Loucy (cell line): ENCODE data around the gene CRACDL.
"Not testable (repeated sequence)": the region's sequence is repeated elsewhere in the genome, so short reads cannot be mapped to it uniquely, and the experiment has no call there.

Experiments
- H2AFZ ChIP-seq: fragments of 200-600 bp; sonication (generic); 2 replicates; pipeline ENCODE4 v1.6.0; 2016; ENCODE audit warnings: antibody characterized with exemption, mild to moderate bottlenecking, low read length, moderate library complexity
- H3F3A ChIP-seq: fragments of 200-600 bp; 2 replicates; pipeline ENCODE4 v1.6.0; 2016; ENCODE audit warnings: antibody characterized with exemption, low read depth, mild to moderate bottlenecking
- H3K27me3 ChIP-seq: fragments of 200-600 bp; sonication (generic); 2 replicates; pipeline ENCODE4 v1.6.1; 2014; ENCODE audit warnings: low read length, mild to moderate bottlenecking; ENCODE audit not compliant: insufficient read depth, poor library complexity, severe bottlenecking
- H3K36me3 ChIP-seq: fragments of 200-600 bp; sonication (generic); 2 replicates; pipeline ENCODE4 v1.6.1; 2016; ENCODE audit warnings: low read length; ENCODE audit not compliant: insufficient read depth
- H3K4me1 ChIP-seq: fragments of 200-600 bp; sonication (generic); 2 replicates; pipeline ENCODE4 v1.5.1; 2014; ENCODE audit warnings: low read length, mild to moderate bottlenecking; ENCODE audit not compliant: insufficient read depth, poor library complexity, severe bottlenecking
- H3K4me2 ChIP-seq: fragments of 200-600 bp; sonication (generic); 2 replicates; pipeline ENCODE4 v1.6.0; 2014; ENCODE audit warnings: antibody characterized with exemption, low read length, low read depth, mild to moderate bottlenecking; ENCODE audit not compliant: poor library complexity, severe bottlenecking
- H3K4me3 ChIP-seq: fragments of 200-600 bp; sonication (generic); 2 replicates; pipeline ENCODE4 v1.5.1; 2014; ENCODE audit warnings: low read length, mild to moderate bottlenecking, mixed read lengths; ENCODE audit not compliant: poor library complexity, severe bottlenecking
- H3K79me2 ChIP-seq: fragments of 200-600 bp; sonication (generic); 2 replicates; pipeline ENCODE4 v1.6.1; 2014; ENCODE audit warnings: low read length; ENCODE audit not compliant: insufficient read depth
- H3K9ac ChIP-seq: fragments of 200-600 bp; sonication (generic); 2 replicates; pipeline ENCODE4 v1.6.0; 2014; ENCODE audit warnings: mild to moderate bottlenecking, low read depth, low read length, moderate library complexity; ENCODE audit not compliant: poor library complexity, severe bottlenecking
- H3K9me2 ChIP-seq: fragments of 200-600 bp; sonication (generic); replicated peaks from 2 replicates; pipeline ENCODE4 v1.6.1; 2016; ENCODE audit warnings: low read depth, low read length, mixed read lengths
- H3K9me3 ChIP-seq: fragments of 200-600 bp; sonication (generic); 2 replicates; pipeline ENCODE4 v1.6.1; 2014; ENCODE audit warnings: mild to moderate bottlenecking, antibody characterized with exemption, low read length, low read depth; ENCODE audit not compliant: insufficient read depth
- H4K20me1 ChIP-seq: fragments of 200-600 bp; sonication (generic); 2 replicates; pipeline ENCODE4 v1.6.0; 2014; ENCODE audit warnings: antibody characterized with exemption, low read length, mild to moderate bottlenecking; ENCODE audit not compliant: insufficient read depth, poor library complexity, severe bottlenecking
- CTCF ChIP-seq: fragments of 200-600 bp; sonication (generic); conservative IDR thresholded peaks from 2 replicates; pipeline ENCODE4 v1.5.1; 2014; ENCODE audit warnings: mild to moderate bottlenecking, antibody characterized with exemption, low read length
- EZH2phosphoT487 ChIP-seq: fragments of 200-600 bp; IDR thresholded peaks from 2 replicates; pipeline ENCODE4 v1.6.1; 2018; ENCODE audit warnings: antibody characterized with exemption, mild to moderate bottlenecking, moderate library complexity, borderline replicate concordance

The CRACDL gene

GRCh38 chr2:98753801-98754200 lies 182.2 kb downstream of the CRACDL start:
- H3K27me3 ChIP-seq: no peaks in the 10 kb centered on the region
- no peaks in the 10 kb centered on the region for H3K9me3 ChIP-seq
- H3K36me3 ChIP-seq: no peaks in the 10 kb centered on the region
- no peak overlapping the region for H3K9ac ChIP-seq
- no peak overlapping the region for H2AFZ ChIP-seq
- peaks cover 10% of the 10 kb centered on the region for H3K4me1 ChIP-seq
- no peaks in the 10 kb centered on the region for H3F3A ChIP-seq
- H3K4me2 ChIP-seq: no peak overlapping the region
- no peaks in the 10 kb centered on the region for H3K79me2 ChIP-seq
- TF ChIP-seq EZH2phosphoT487 (no peak), CTCF (no peak)
- H3K9me2 ChIP-seq: no peaks in the 10 kb centered on the region
- no peaks in the 10 kb centered on the region for H4K20me1 ChIP-seq
- no peak overlapping the region for H3K4me3 ChIP-seq

- H3K36me3 ChIP-seq, H3K9me3 ChIP-seq, H3K27me3 ChIP-seq, H3K79me2 ChIP-seq, H4K20me1 ChIP-seq, H3K4me1 ChIP-seq, H3K9me2 ChIP-seq, H2AFZ ChIP-seq, H3K4me2 ChIP-seq, H3K4me3 ChIP-seq, H3F3A ChIP-seq, H3K9ac ChIP-seq: not testable (repeated sequence)
These were observed 183.3 kb downstream of the CRACDL start for GRCh38 chr2:98752711-98753110.

- Histone ChIP-seq H2AFZ (no peak overlapping the region), H3K4me1 (peaks cover 10% of the 10 kb centered on the region), H3K9me2 (no peaks in the 10 kb centered on the region), H3K9me3 (no peaks in the 10 kb centered on the region), H3K27me3 (no peaks in the 10 kb centered on the region), H3K4me3 (no peak overlapping the region), H3K36me3 (no peaks in the 10 kb centered on the region), H3K79me2 (no peaks in the 10 kb centered on the region), H3F3A (no peaks in the 10 kb centered on the region), H3K9ac (no peak overlapping the region), H4K20me1 (no peaks in the 10 kb centered on the region), H3K4me2 (no peak overlapping the region)
- TF ChIP-seq CTCF (no peak), EZH2phosphoT487 (no peak)
These were observed 184.3 kb downstream of the CRACDL start for GRCh38 chr2:98751748-98752147.

GRCh38 chr2:98750593-98751282 lies 185.3 kb downstream of the CRACDL start:
- TF ChIP-seq EZH2phosphoT487: no peak
- TF ChIP-seq CTCF: no peak
- H3K36me3 ChIP-seq: no peaks in the 10 kb centered on the region
- H3K9me2 ChIP-seq: no peaks in the 10 kb centered on the region
- no peaks in the 10 kb centered on the region for H3K79me2 ChIP-seq
- H3K4me2 ChIP-seq: no peak overlapping the region
- H3K9ac ChIP-seq: no peak overlapping the region
- H3K27me3 ChIP-seq: no peaks in the 10 kb centered on the region
- no peaks in the 10 kb centered on the region for H3F3A ChIP-seq
- no peak overlapping the region for H3K4me3 ChIP-seq
- H2AFZ ChIP-seq: no peak overlapping the region
- no peaks in the 10 kb centered on the region for H4K20me1 ChIP-seq
- H3K4me1 ChIP-seq: peaks cover 10% of the 10 kb centered on the region
- H3K9me3 ChIP-seq: no peaks in the 10 kb centered on the region
